GM12872 (cell line): Measurements from ENCODE around the gene PAMR1.

Experiments used
- CTCF ChIP-seq: IDR thresholded peaks from 3 replicates; pipeline ENCODE4 v1.5.1; 2011; ENCODE audit warnings: low read depth, mild to moderate bottlenecking, low read length, moderate library complexity; ENCODE audit not compliant: insufficient read depth

The PAMR1 gene

GRCh38 chr11:35524780-35525179 lies 636 bp downstream of the PAMR1 start:
- TF ChIP-seq CTCF: no peak

- no peak for TF ChIP-seq CTCF
Observed at GRCh38 chr11:35523861-35524260, 1.6 kb downstream of the PAMR1 start.

- no peak for TF ChIP-seq CTCF
Observed at GRCh38 chr11:35523331-35523768, 2.1 kb downstream of the PAMR1 start.

- no peak for TF ChIP-seq CTCF
Observed at GRCh38 chr11:35520376-35520775, 5.0 kb downstream of the PAMR1 start.

GRCh38 chr11:35518766-35519165 lies 6.7 kb downstream of the PAMR1 start:
- no peak for TF ChIP-seq CTCF

GRCh38 chr11:35517481-35517880 lies 7.9 kb downstream of the PAMR1 start:
- no peak for TF ChIP-seq CTCF

- no peak for TF ChIP-seq CTCF
Observed at GRCh38 chr11:35516403-35516802, 9.0 kb downstream of the PAMR1 start.

GRCh38 chr11:35515224-35515623 lies 10.2 kb downstream of the PAMR1 start:
- TF ChIP-seq CTCF: no peak
